Neural progenitor cell (in vitro differentiated cells): ENCODE data around the gene NKTR.

ENCODE experiments used
- CTCF ChIP-seq: fragments of 200-600 bp; sonication (generic); IDR thresholded peaks from 2 replicates; pipeline ENCODE4 v1.5.1; 2017; ENCODE audit warnings: antibody characterized with exemption, mild to moderate bottlenecking
- EZH2 ChIP-seq: fragments of 200-600 bp; sonication (generic); IDR thresholded peaks from 2 replicates; pipeline ENCODE4 v1.6.1; 2017; ENCODE audit warnings: antibody characterized with exemption, mild to moderate bottlenecking, moderate library complexity

- TF ChIP-seq CTCF (no peak), EZH2 (no peak)
Observed at GRCh38 chr3:42672515-42672914, 72.0 kb downstream of the NKTR start.
